ENCODE measurements around the gene TRMT5. TPM values are rescaled to one million over a fixed set of nuclear protein-coding genes. Genes with fewer than 3 reads are reported as not detected.

Gene TRMT5
- total RNA-seq (23.3 TPM), polyA plus RNA-seq (ENCODE audit: insufficient read depth in 1 of 8, insufficient read length in 8 of 8, low replicate concordance in 1 of 8) (10 to 100 TPM; 14.5 to 21.5 (median 18.7) TPM)
- long read RNA-seq, donor 1, full-length matches to known transcripts: 2 of 11 reads
- long read RNA-seq, donor 1, partial matches to known transcripts: 9 of 11 reads
- long read RNA-seq, donor 1, other reads (novel, unspliced or antisense): 0 of 11 reads
- long read RNA-seq, donor 2: 0 reads
- long read RNA-seq, donor 3, full-length matches to known transcripts: 7 of 21 reads
- long read RNA-seq, donor 3, partial matches to known transcripts: 14 of 21 reads
- long read RNA-seq, donor 3, other reads (novel, unspliced or antisense): 0 of 21 reads
- long read RNA-seq, donor 4, full-length matches to known transcripts: 1 of 12 reads
- long read RNA-seq, donor 4, partial matches to known transcripts: 11 of 12 reads
- long read RNA-seq, donor 4, other reads (novel, unspliced or antisense): 0 of 12 reads
- long read RNA-seq, donor 5, full-length matches to known transcripts: 7 of 39 reads
- long read RNA-seq, donor 5, partial matches to known transcripts: 32 of 39 reads
- long read RNA-seq, donor 5, other reads (novel, unspliced or antisense): 0 of 39 reads
- long read RNA-seq, donor 6, full-length matches to known transcripts: 6 of 28 reads
- long read RNA-seq, donor 6, partial matches to known transcripts: 22 of 28 reads
- long read RNA-seq, donor 6, other reads (novel, unspliced or antisense): 0 of 28 reads
- long read RNA-seq, donor 7, partial matches to known transcripts: 18 of 18 reads
- long read RNA-seq, donor 7, other reads (novel, unspliced or antisense): 0 of 18 reads
- long read RNA-seq, donor 8, full-length matches to known transcripts: 5 of 16 reads
- long read RNA-seq, donor 8, partial matches to known transcripts: 11 of 16 reads
- long read RNA-seq, donor 8, other reads (novel, unspliced or antisense): 0 of 16 reads
- long read RNA-seq, donor 9, full-length matches to known transcripts: 1 of 9 reads
- long read RNA-seq, donor 9, partial matches to known transcripts: 8 of 9 reads
- long read RNA-seq, donor 9, other reads (novel, unspliced or antisense): 0 of 9 reads
- long read RNA-seq, donor 10, full-length matches to known transcripts: 8 of 32 reads
- long read RNA-seq, donor 10, partial matches to known transcripts: 24 of 32 reads
- long read RNA-seq, donor 10, other reads (novel, unspliced or antisense): 0 of 32 reads
- long read RNA-seq, donor 11, full-length matches to known transcripts: 3 of 18 reads
- long read RNA-seq, donor 11, partial matches to known transcripts: 15 of 18 reads
- long read RNA-seq, donor 11, other reads (novel, unspliced or antisense): 0 of 18 reads

GRCh38 chr14:60980811-60981632 lies at the start of gene TRMT5, which contains the start of gene SLC38A6:
Gene TRMT5 (minus strand): TSS chr14:60981079. CDS start chr14:60980973, 106 bp downstream.
Gene SLC38A6 (plus strand): TSS chr14:60981245. CDS start chr14:60981278, 33 bp downstream.
- DNase-seq: peak; percentile 98
- Histone ChIP-seq H3K9me3 (replicated peaks; ENCODE audit: control insufficient read depth, low read depth, low read length) (no peaks in the 10 kb centered on the region), H3K4me1 (ENCODE audit: control insufficient read depth, insufficient read depth, low read length) (peaks cover 10% of the 10 kb centered on the region), H3K4me3 (ENCODE audit: low read length) (peak within 1 kb of the TSS; percentile 92), H3K27ac (ENCODE audit: low read length) (peak within 1 kb of the TSS; percentile 98), H3K36me3 (ENCODE audit: control insufficient read depth, insufficient read depth, low read length) (peaks cover 7% of the 10 kb centered on the region), H3K27me3 (ENCODE audit: control insufficient read depth, insufficient read depth, low read length) (no peaks in the 10 kb centered on the region)
- 0% methylated on average over 56 of the region's 59 CpGs for WGBS (ENCODE audit: insufficient coverage)

DNA sequence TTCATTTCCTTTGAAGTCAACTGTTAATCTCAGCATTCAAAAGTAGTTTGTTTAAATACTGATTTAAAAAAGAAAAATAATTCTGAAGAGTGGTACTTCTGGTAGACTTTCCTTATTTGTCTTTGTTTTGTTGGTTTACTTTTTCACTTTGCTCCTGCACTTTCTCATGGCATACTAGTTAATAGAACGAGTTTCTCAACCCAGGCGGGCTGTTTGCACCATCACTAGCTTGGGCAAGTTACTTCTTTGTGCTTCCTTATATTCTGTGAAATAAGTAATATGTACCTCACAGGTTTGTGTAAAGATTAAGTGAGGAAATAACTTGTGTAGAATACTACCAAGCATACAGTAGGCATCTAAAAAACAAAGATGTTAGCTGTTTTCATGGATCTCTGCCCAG lies 45.6 kb upstream of the TRMT5 start:
- no peak overlapping the region for H3K4me3 ChIP-seq (ENCODE audit: low read length)
- DNase-seq: no peak

GRCh38 chr14:61025251-61026223 lies 44.7 kb upstream of the TRMT5 start:
- 4% methylated on average over 3 of the region's 7 CpGs for WGBS (ENCODE audit: insufficient coverage)
- Histone ChIP-seq H3K9me3 (replicated peaks; ENCODE audit: control insufficient read depth, low read depth, low read length) (no peaks in the 10 kb centered on the region), H3K4me3 (ENCODE audit: low read length) (no peak overlapping the region), H3K27ac (ENCODE audit: low read length) (no peak overlapping the region), H3K4me1 (ENCODE audit: control insufficient read depth, insufficient read depth, low read length) (no peaks in the 10 kb centered on the region), H3K36me3 (ENCODE audit: control insufficient read depth, insufficient read depth, low read length) (no peaks in the 10 kb centered on the region), H3K27me3 (ENCODE audit: control insufficient read depth, insufficient read depth, low read length) (no peaks in the 10 kb centered on the region)
- peak; percentile 88 for DNase-seq

More for the DNA sequence above, 45.6 kb upstream of the TRMT5 start:
- no peaks in the 10 kb centered on the region for H3K4me1 ChIP-seq (ENCODE audit: control insufficient read depth, insufficient read depth, low read length)
- H3K27me3 ChIP-seq (ENCODE audit: control insufficient read depth, insufficient read depth, low read length): no peaks in the 10 kb centered on the region
- H3K9me3 ChIP-seq (replicated peaks; ENCODE audit: control insufficient read depth, low read depth, low read length): no peaks in the 10 kb centered on the region
- no peak overlapping the region for H3K27ac ChIP-seq (ENCODE audit: low read length)
- WGBS (ENCODE audit: insufficient coverage): no CpG with 5 or more reads among the region's 2 CpGs
- H3K36me3 ChIP-seq (ENCODE audit: control insufficient read depth, insufficient read depth, low read length): no peaks in the 10 kb centered on the region

DNA sequence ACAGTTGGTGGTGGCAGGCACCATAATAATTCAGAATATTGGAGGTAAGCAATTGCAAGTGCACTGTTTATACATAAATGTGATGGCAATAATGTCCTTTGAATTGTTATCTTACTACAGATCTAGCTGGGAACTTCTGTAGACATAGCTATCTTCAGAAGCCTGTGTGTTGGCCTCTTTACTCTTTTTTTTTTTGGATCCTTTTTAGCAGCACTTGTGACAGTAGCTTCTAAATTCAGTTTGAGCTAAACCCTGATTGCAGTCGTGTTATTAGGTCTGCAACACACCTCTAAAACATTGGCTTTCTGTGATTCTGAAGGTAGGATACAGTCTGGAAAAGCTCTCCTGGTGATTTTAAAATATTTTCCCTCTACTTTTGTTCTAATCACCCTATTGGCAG lies 38.7 kb upstream of the TRMT5 start:
- WGBS (ENCODE audit: insufficient coverage): no CpG with 5 or more reads among the region's 1 CpG
- no peaks in the 10 kb centered on the region for H3K36me3 ChIP-seq (ENCODE audit: control insufficient read depth, insufficient read depth, low read length)
- no peaks in the 10 kb centered on the region for H3K27me3 ChIP-seq (ENCODE audit: control insufficient read depth, insufficient read depth, low read length)
- DNase-seq: no peak
- H3K4me3 ChIP-seq (ENCODE audit: low read length): no peak overlapping the region
- no peaks in the 10 kb centered on the region for H3K4me1 ChIP-seq (ENCODE audit: control insufficient read depth, insufficient read depth, low read length)
- no peak overlapping the region for H3K27ac ChIP-seq (ENCODE audit: low read length)
- H3K9me3 ChIP-seq (replicated peaks; ENCODE audit: control insufficient read depth, low read depth, low read length): peaks cover 2% of the 10 kb centered on the region

DNA sequence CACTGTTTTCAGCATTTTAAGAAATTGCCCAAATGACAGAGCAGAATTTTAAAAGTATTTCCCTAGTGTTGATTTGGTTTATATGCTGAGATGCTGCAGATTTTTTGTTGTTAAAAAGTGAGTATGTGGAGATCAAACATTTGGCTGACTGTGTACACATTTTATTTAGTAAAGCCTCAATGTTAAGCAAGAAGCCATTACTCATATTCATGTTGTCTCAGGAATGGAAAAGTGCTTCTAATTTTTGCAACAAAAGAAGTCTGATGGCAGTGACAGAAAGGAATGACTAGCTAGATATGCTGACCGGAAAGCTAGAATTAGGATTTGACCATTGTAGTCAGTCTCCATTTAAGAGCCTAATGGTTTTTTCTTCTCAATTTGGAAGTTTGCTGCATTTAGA lies 22.7 kb upstream of the TRMT5 start:
- Histone ChIP-seq H3K4me1 (ENCODE audit: control insufficient read depth, insufficient read depth, low read length) (no peaks in the 10 kb centered on the region), H3K36me3 (ENCODE audit: control insufficient read depth, insufficient read depth, low read length) (peaks cover 2% of the 10 kb centered on the region), H3K4me3 (ENCODE audit: low read length) (no peak overlapping the region), H3K27me3 (ENCODE audit: control insufficient read depth, insufficient read depth, low read length) (no peaks in the 10 kb centered on the region), H3K9me3 (replicated peaks; ENCODE audit: control insufficient read depth, low read depth, low read length) (peaks cover under 1% of the 10 kb centered on the region), H3K27ac (ENCODE audit: low read length) (no peak overlapping the region)
- no peak for DNase-seq
- WGBS (ENCODE audit: insufficient coverage): no CpG with 5 or more reads among the region's 1 CpG

DNA sequence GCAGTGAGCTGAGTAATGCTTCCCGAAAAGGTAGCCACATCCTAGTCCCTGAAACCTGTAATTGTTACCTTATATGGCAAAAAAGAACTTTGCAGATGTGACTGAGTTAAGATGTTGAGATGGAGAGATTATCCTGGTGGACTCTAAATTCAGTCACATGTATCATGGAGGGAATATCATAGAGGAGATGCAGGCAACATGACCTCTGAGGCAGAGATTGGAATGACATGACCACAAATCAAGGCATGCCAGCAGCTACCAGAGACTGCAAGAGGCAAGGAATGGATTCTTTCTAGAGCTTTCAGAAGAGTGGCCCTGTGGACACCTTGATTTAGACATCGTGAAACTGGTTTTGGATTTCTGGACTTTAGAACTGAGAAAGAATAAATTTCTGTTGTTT lies 18.7 kb upstream of the TRMT5 start:
- Histone ChIP-seq H3K27me3 (ENCODE audit: control insufficient read depth, insufficient read depth, low read length) (no peaks in the 10 kb centered on the region), H3K4me3 (ENCODE audit: low read length) (no peak overlapping the region), H3K9me3 (replicated peaks; ENCODE audit: control insufficient read depth, low read depth, low read length) (peaks cover 2% of the 10 kb centered on the region), H3K36me3 (ENCODE audit: control insufficient read depth, insufficient read depth, low read length) (peaks cover 8% of the 10 kb centered on the region), H3K4me1 (ENCODE audit: control insufficient read depth, insufficient read depth, low read length) (no peaks in the 10 kb centered on the region), H3K27ac (ENCODE audit: low read length) (no peak overlapping the region)
- no peak for DNase-seq
- WGBS (ENCODE audit: insufficient coverage): no CpG with 5 or more reads among the region's 2 CpGs

DNA sequence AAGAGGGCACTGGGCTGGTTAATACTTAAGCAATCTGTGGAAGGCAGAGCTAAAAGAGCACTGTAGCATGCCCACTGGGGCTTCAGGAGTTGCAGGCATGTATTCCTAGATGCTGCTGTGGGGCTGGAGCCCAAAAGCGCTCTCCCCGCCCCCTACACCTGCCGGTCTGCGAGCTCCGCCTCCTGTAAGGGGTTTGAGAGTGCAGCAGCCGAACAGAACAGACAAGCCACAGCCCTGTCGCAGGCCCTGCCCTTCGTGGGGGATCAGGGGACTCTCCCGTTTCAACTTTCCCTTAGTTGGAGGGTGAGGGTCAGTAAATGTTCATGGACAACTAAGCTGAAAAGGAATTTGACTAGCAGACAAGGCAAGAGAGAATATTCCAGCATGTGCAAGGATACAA lies 17.7 kb upstream of the TRMT5 start:
- Histone ChIP-seq H3K4me3 (ENCODE audit: low read length) (no peak overlapping the region), H3K36me3 (ENCODE audit: control insufficient read depth, insufficient read depth, low read length) (peaks cover 8% of the 10 kb centered on the region), H3K4me1 (ENCODE audit: control insufficient read depth, insufficient read depth, low read length) (no peaks in the 10 kb centered on the region), H3K27ac (ENCODE audit: low read length) (no peak overlapping the region), H3K9me3 (replicated peaks; ENCODE audit: control insufficient read depth, low read depth, low read length) (peaks cover 2% of the 10 kb centered on the region), H3K27me3 (ENCODE audit: control insufficient read depth, insufficient read depth, low read length) (no peaks in the 10 kb centered on the region)
- 95% methylated on average over 6 of the region's 9 CpGs for WGBS (ENCODE audit: insufficient coverage)
- DNase-seq: no peak

DNA sequence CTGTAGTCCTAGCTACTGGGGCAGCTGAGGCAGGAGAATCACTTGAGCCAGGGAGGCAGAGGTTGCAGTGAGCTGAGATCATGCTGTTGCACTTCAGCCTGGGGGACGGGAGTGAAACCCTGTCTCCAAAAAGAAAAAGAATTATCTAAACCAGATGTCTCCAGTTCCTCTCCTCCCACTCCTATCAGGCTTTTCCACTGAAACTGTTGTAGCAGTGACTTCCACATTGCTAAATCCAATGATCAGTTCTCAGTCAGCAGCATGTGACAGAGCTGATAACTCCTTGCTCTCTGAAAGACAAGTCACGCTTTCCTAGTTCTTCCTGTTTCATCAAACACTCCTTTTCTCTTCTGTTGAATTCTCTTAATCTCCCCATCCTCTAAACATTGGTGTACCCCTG lies 8.7 kb upstream of the TRMT5 start:
- no peaks in the 10 kb centered on the region for H3K27me3 ChIP-seq (ENCODE audit: control insufficient read depth, insufficient read depth, low read length)
- no peak overlapping the region for H3K4me3 ChIP-seq (ENCODE audit: low read length)
- peak; percentile 64 for DNase-seq
- H3K36me3 ChIP-seq (ENCODE audit: control insufficient read depth, insufficient read depth, low read length): peaks cover 36% of the 10 kb centered on the region
- H3K27ac ChIP-seq (ENCODE audit: low read length): no peak overlapping the region
- WGBS (ENCODE audit: insufficient coverage): 79% methylated on average over 1 of the region's 2 CpGs
- no peaks in the 10 kb centered on the region for H3K4me1 ChIP-seq (ENCODE audit: control insufficient read depth, insufficient read depth, low read length)
- H3K9me3 ChIP-seq (replicated peaks; ENCODE audit: control insufficient read depth, low read depth, low read length): no peaks in the 10 kb centered on the region
